ENCODE data around the gene ITGAD. TPM values are rescaled to one million over a fixed set of nuclear protein-coding genes. Genes with fewer than 3 reads are reported as not detected.

The ITGAD gene
- total RNA-seq, 1 donor from 2014 or later, result 0.07 TPM

DNA sequence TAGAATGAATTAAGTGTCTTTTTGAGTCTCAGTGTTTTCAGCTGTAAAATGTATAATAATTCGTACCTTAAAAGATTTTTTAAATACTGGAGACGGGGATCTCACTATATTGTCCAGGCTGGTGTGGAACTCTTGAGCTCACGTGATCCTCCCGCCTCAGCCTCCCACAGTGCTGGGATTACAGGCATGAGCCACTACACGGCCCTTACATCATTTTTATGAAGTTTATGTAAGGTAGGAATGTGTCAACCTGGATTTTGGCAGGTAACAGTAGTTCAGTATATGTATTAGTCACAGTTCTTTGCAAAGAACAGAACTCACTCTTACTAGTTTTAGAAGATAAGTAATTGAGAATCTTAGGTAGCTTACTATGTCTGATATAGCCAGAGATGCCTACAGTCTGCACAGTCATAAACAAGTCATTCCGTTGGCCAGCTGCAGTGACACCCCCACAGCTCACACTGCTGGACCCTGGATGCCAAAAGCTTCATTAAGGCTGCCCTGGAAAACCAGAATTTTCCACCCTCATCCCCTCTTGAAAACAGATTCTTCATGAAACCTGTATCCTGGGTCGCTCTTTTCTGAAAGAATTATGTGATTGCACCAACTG lies 35.6 kb downstream of the ITGAD start:
- no peak for ATAC-seq (ENCODE audit: low read depth)
- TF ChIP-seq, protein P1, sequence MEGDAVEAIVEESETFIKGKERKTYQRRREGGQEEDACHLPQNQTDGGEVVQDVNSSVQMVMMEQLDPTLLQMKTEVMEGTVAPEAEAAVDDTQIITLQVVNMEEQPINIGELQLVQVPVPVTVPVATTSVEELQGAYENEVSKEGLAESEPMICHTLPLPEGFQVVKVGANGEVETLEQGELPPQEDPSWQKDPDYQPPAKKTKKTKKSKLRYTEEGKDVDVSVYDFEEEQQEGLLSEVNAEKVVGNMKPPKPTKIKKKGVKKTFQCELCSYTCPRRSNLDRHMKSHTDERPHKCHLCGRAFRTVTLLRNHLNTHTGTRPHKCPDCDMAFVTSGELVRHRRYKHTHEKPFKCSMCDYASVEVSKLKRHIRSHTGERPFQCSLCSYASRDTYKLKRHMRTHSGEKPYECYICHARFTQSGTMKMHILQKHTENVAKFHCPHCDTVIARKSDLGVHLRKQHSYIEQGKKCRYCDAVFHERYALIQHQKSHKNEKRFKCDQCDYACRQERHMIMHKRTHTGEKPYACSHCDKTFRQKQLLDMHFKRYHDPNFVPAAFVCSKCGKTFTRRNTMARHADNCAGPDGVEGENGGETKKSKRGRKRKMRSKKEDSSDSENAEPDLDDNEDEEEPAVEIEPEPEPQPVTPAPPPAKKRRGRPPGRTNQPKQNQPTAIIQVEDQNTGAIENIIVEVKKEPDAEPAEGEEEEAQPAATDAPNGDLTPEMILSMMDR (IDR thresholded peaks at IDR 0.05), result no peak
- H3K4me3 Mint-ChIP-seq, result no peak overlapping the region
- intact Hi-C loops (cut with micrococcal nuclease), result no loop called here
- no peaks in the 10 kb centered on the region for H3K36me3 Mint-ChIP-seq (ENCODE audit: low read depth)
- H3K4me1 Mint-ChIP-seq, result no peaks in the 10 kb centered on the region
- H3K27me3 Mint-ChIP-seq, result peaks cover 7% of the 10 kb centered on the region
- DNase-seq, result no peak
- no peak overlapping the region for H3K27ac Mint-ChIP-seq
- ChIA-PET CTCF (no interaction called here), POLR2A (no interaction called here)
- no peaks in the 10 kb centered on the region for H3K9me3 Mint-ChIP-seq

GRCh38 chr16:31429314-31429713 lies 36.2 kb downstream of the ITGAD start:
- H3K4me3 Mint-ChIP-seq, result no peak overlapping the region
- H3K9me3 Mint-ChIP-seq, result no peaks in the 10 kb centered on the region
- H3K4me1 Mint-ChIP-seq, result no peaks in the 10 kb centered on the region
- ChIA-PET POLR2A (no interaction called here), CTCF (interaction anchor here (0.9 kb wide), 1 partner anchor 13 kb away, joined by 3 read pairs; the partner anchor contains the start of gene ZNF843)
- ATAC-seq (ENCODE audit: low read depth), result no peak
- H3K27ac Mint-ChIP-seq, result no peak overlapping the region
- H3K27me3 Mint-ChIP-seq, result peaks cover 4% of the 10 kb centered on the region
- intact Hi-C loops (cut with micrococcal nuclease), result no loop called here
- H3K36me3 Mint-ChIP-seq (ENCODE audit: low read depth), result no peaks in the 10 kb centered on the region
- DNase-seq, result no peak
- TF ChIP-seq, protein P1 (IDR thresholded peaks at IDR 0.05), result no peak

DNA sequence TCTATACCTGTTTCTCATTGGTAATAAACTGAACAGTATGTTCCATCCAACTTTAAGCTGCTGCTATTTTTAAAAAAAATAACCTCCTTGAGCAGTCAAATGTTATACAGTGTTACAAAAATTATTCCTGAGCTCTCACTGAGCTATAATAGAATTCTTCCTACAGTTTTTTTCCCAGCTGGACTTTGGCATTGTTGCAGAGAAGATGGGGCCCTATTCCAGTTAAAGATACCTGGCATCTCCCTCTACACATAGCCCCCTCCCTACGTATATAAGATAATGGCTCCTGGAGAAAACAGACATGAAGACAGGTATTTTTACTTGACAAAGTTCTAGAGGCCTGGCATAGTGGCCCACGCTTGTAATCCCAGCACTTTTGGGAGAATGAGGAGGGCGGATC lies 36.7 kb downstream of the ITGAD start:
- no peak for DNase-seq
- H3K9me3 Mint-ChIP-seq, result no peaks in the 10 kb centered on the region
- peaks cover 2% of the 10 kb centered on the region for H3K27me3 Mint-ChIP-seq
- no peak for ATAC-seq (ENCODE audit: low read depth)
- intact Hi-C loops (cut with micrococcal nuclease), result no loop called here
- ChIA-PET CTCF (interaction anchor here (0.9 kb wide), 1 partner anchor 13 kb away, joined by 3 read pairs; the partner anchor contains the start of gene ZNF843), POLR2A (no interaction called here)
- H3K27ac Mint-ChIP-seq, result no peak overlapping the region
- no peaks in the 10 kb centered on the region for H3K4me1 Mint-ChIP-seq
- TF ChIP-seq, protein P1 (IDR thresholded peaks at IDR 0.05), result no peak
- no peak overlapping the region for H3K4me3 Mint-ChIP-seq
- no peaks in the 10 kb centered on the region for H3K36me3 Mint-ChIP-seq (ENCODE audit: low read depth)

DNA sequence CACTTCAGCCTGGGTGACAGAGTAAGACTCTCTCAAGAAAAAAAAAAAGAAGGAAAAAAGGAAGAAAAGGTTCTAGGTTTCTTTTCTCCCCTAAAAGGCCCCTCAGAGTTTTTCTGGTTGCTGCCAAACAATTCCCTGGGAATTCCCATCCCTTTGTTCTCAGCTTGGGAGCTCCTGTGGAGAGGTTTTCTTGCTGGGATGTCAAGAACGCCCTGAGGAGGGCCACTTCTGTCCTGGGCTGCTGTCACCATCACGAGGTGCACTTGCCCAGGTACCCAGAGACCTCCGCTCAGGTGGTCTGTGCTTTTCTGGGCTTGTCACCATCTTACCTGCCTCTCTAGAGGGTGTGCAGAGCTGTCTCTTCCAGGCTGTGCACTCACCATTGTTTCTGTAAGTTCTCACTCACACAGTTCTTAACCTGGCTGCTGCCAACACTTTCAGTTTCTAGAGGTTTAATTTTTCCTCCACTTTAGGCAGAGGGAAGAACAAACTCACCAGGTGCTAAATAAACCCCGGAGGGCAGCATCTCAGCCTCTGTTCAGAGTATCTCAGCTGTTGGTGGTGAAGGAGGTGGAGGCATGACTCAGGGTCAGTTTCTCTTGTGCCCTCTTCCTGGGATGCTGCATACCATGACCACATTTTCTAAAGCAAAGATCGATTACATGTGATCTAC lies 37.4 kb downstream of the ITGAD start:
- TF ChIP-seq, protein P1 (IDR thresholded peaks at IDR 0.05), result no peak
- Mint-ChIP-seq H3K27me3 (no peaks in the 10 kb centered on the region), H3K9me3 (no peaks in the 10 kb centered on the region), H3K4me1 (no peaks in the 10 kb centered on the region), H3K36me3 (ENCODE audit: low read depth) (no peaks in the 10 kb centered on the region), H3K27ac (no peak overlapping the region), H3K4me3 (no peak overlapping the region)
- no peak for ATAC-seq (ENCODE audit: low read depth)
- ChIA-PET POLR2A (no interaction called here), CTCF (no interaction called here)
- intact Hi-C loops (cut with micrococcal nuclease), result no loop called here
- DNase-seq, result no peak

- DNase-seq (no peak), ATAC-seq (ENCODE audit: low read depth) (no peak)
- intact Hi-C loops (cut with micrococcal nuclease), result no loop called here
- TF ChIP-seq, protein P1 (IDR thresholded peaks at IDR 0.05), result no peak
- no peaks in the 10 kb centered on the region for H3K9me3 Mint-ChIP-seq
- CTCF ChIA-PET, result no interaction called here
- no peak overlapping the region for H3K27ac Mint-ChIP-seq
- POLR2A ChIA-PET, result interaction anchor here (0.5 kb wide), 1 partner anchor 291 kb away, joined by 3 read pairs; no protein-coding TSS in a partner anchor
- H3K4me1 Mint-ChIP-seq, result peaks cover 13% of the 10 kb centered on the region
- no peak overlapping the region for H3K4me3 Mint-ChIP-seq
- H3K36me3 Mint-ChIP-seq (ENCODE audit: low read depth), result no peaks in the 10 kb centered on the region
- H3K27me3 Mint-ChIP-seq, result no peaks in the 10 kb centered on the region
Observed at GRCh38 chr16:31435341-31436220, 42.4 kb downstream of the ITGAD start.

All from activated B cell treated with CpG ODN at 0.5 μM for 24 hours (primary cell).